Thyroid gland (tissue), 4 donors: ENCODE measurements around the gene DOLK.

Source experiments
- POLR2A ChIP-seq, 2 donors: fragments of 450-650 bp; IDR thresholded peaks; one replicate each; pipeline ENCODE4 v1.6.1; 2017; ENCODE audit warnings: antibody characterized with exemption in 2 of 2, mild to moderate bottlenecking in 2 of 2, moderate library complexity in 1 of 2
- TF ChIP-seq, protein P1 (sequence below), 6 experiments: fragments of 200-600 bp in 3 of 6; fragments of 450-650 bp in 3 of 6; sonication (generic) in 3 of 6; IDR thresholded peaks; one replicate each; pipeline ENCODE4 v1.5.1; 2016 to 2019; ENCODE audit warnings: antibody characterized with exemption in 6 of 6, mild to moderate bottlenecking in 2 of 6, inconsistent platforms in 1 of 6, moderate library complexity in 1 of 6

GRCh38 chr9:128908372-128908771 is 39.0 kb downstream of the DOLK start:
- TF ChIP-seq POLR2A (IDR thresholded peaks at IDR 0.05) = no peak
- TF ChIP-seq, protein P1, sequence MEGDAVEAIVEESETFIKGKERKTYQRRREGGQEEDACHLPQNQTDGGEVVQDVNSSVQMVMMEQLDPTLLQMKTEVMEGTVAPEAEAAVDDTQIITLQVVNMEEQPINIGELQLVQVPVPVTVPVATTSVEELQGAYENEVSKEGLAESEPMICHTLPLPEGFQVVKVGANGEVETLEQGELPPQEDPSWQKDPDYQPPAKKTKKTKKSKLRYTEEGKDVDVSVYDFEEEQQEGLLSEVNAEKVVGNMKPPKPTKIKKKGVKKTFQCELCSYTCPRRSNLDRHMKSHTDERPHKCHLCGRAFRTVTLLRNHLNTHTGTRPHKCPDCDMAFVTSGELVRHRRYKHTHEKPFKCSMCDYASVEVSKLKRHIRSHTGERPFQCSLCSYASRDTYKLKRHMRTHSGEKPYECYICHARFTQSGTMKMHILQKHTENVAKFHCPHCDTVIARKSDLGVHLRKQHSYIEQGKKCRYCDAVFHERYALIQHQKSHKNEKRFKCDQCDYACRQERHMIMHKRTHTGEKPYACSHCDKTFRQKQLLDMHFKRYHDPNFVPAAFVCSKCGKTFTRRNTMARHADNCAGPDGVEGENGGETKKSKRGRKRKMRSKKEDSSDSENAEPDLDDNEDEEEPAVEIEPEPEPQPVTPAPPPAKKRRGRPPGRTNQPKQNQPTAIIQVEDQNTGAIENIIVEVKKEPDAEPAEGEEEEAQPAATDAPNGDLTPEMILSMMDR (IDR thresholded peaks at IDR 0.05) = no peak
